Measurements from ENCODE around the gene BET1.

Gene BET1

GRCh38 chr7:93958216-93958615 is 45.9 kb downstream of the BET1 start:
- DNase-seq: no peak
- H3K27me3 Mint-ChIP-seq: no peaks in the 10 kb centered on the region

DNA sequence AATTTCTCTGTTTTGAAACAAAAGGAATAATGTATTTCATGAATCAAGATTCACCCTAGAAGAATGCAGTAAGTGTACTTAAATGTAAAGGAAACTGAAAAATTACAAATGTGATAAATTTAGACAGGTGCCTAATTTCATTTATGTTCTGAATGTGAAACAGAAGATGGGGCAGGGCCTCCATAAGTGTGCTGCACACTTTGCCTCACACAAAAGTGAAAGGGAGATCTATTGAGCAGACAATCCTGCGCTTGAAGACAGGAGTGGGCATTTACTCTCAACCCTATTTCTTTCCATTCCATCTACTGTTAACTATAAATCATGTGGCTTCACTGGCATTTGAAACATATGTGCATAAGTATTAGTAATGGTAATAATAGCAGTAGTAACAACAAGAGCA is 46.4 kb downstream of the BET1 start:
- CTCF ChIA-PET: no interaction called here
- H3K4me1 Mint-ChIP-seq: no peaks in the 10 kb centered on the region

More at GRCh38 chr7:93958216-93958615, 45.9 kb downstream of the BET1 start:
- Mint-ChIP-seq H3K36me3 (no peaks in the 10 kb centered on the region), H3K27ac (no peak overlapping the region), H3K4me1 (no peaks in the 10 kb centered on the region), H3K4me3 (no peak overlapping the region), H3K9me3 (no peaks in the 10 kb centered on the region)
- CTCF ChIA-PET: no interaction called here

GRCh38 chr7:93955304-93955703 is 48.9 kb downstream of the BET1 start:
- no peak overlapping the region for H3K4me3 Mint-ChIP-seq
- no peaks in the 10 kb centered on the region for H3K36me3 Mint-ChIP-seq
- CTCF ChIA-PET: no interaction called here
- no peaks in the 10 kb centered on the region for H3K27me3 Mint-ChIP-seq
- H3K9me3 Mint-ChIP-seq: no peaks in the 10 kb centered on the region
- no peak for DNase-seq
- no peak overlapping the region for H3K27ac Mint-ChIP-seq
- no peaks in the 10 kb centered on the region for H3K4me1 Mint-ChIP-seq

More for the DNA sequence above, 46.4 kb downstream of the BET1 start:
- Mint-ChIP-seq H3K4me3 (no peak overlapping the region), H3K36me3 (no peaks in the 10 kb centered on the region), H3K27me3 (no peaks in the 10 kb centered on the region), H3K27ac (no peak overlapping the region), H3K9me3 (no peaks in the 10 kb centered on the region)
- no peak for DNase-seq

GRCh38 chr7:93949423-93949822 is 54.7 kb downstream of the BET1 start:
- Mint-ChIP-seq H3K27me3 (no peaks in the 10 kb centered on the region), H3K4me1 (no peaks in the 10 kb centered on the region), H3K36me3 (no peaks in the 10 kb centered on the region), H3K9me3 (no peaks in the 10 kb centered on the region), H3K27ac (no peak overlapping the region), H3K4me3 (no peak overlapping the region)
- no peak for DNase-seq
- CTCF ChIA-PET: no interaction called here

DNA sequence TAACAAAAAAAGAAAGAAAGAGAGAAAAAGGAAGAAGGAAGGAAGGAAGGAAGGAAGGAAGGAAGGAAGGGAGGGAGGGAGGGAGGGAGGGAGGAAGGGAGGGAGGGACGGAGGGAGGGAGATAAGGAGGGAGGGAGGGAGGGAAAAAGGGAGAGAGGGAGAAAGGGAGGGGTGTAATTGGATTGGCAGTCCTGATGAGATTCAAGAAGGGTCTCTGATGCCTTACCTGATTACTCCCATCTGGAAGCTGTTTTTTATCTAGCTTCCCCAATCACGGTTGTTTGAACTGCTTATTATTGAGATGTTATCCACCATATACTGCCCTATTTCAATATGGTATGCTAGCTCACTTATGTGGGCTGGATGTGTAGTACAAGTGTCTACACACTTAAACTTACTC is 55.3 kb downstream of the BET1 start:
- CTCF ChIA-PET: no interaction called here
- no peak for DNase-seq
- Mint-ChIP-seq H3K36me3 (no peaks in the 10 kb centered on the region), H3K27ac (no peak overlapping the region), H3K9me3 (no peaks in the 10 kb centered on the region), H3K4me3 (no peak overlapping the region), H3K4me1 (no peaks in the 10 kb centered on the region), H3K27me3 (no peaks in the 10 kb centered on the region)

- no peaks in the 10 kb centered on the region for H3K4me1 Mint-ChIP-seq
- H3K4me3 Mint-ChIP-seq: no peak overlapping the region
- H3K9me3 Mint-ChIP-seq: no peaks in the 10 kb centered on the region
- CTCF ChIA-PET: no interaction called here
- no peaks in the 10 kb centered on the region for H3K36me3 Mint-ChIP-seq
- H3K27me3 Mint-ChIP-seq: no peaks in the 10 kb centered on the region
- H3K27ac Mint-ChIP-seq: no peak overlapping the region
- DNase-seq: no peak
These were observed 56.0 kb downstream of the BET1 start for GRCh38 chr7:93948106-93948505.

DNA sequence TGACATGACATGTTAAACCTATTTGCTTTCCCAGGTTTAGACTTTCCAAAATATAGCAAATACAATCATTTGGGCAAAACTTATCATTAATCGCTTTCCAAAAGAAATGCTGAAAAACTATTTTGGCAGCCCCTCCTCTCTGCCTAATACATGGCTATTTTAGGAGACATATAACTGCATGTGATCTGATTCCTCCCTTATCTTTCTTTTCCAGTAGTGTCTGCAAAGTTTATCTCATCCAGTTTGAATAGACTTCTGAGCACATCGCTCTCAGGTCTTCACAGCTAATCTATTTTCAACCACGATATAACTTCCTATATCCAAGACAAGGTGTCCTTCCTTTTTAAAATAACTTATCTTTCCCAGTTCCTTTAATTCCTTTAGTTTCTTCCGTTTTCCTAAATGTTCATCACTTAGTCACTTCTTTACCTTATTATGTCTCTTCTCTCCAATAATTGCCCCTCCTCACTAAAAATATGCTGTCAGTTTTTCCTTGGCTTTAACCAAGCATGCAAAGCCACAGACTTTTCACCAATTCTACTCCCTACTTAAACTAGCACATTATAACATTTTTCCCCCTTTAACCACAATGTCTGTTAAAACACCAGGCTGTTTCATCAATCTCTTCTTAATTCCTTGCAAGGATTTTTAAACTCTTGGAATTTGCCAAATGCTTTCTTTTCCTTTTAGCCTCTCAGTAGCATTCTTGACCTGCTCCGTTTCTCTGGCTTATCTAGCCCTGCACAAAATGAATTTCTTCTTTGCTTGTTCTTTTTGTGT is 58.2 kb downstream of the BET1 start:
- no peaks in the 10 kb centered on the region for H3K36me3 Mint-ChIP-seq
- H3K27me3 Mint-ChIP-seq: no peaks in the 10 kb centered on the region
- DNase-seq: no peak
- no peak overlapping the region for H3K4me3 Mint-ChIP-seq
- H3K27ac Mint-ChIP-seq: no peak overlapping the region
- H3K9me3 Mint-ChIP-seq: no peaks in the 10 kb centered on the region
- no peaks in the 10 kb centered on the region for H3K4me1 Mint-ChIP-seq
- CTCF ChIA-PET: no interaction called here

DNA sequence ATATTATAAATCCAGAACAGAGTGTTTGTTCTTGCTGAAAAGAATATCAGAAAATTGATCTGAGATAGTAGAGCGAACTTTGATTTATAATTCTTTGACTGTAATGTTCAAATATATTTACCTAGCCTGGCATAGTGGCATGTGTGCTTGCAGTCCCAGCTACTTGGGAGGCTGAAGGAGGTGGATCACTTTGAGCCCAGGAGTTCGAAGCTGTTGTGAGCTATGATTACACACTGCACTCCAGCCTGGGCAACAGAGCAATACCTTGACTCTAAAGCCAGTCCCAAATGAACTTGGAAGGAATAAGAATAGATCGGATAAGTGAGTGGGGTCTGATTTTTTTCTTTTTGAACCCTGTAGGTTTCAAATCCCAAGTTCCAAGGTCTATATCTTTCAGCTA is 59.1 kb downstream of the BET1 start:
- Mint-ChIP-seq H3K36me3 (no peaks in the 10 kb centered on the region), H3K4me3 (no peak overlapping the region), H3K9me3 (no peaks in the 10 kb centered on the region), H3K4me1 (no peaks in the 10 kb centered on the region), H3K27ac (no peak overlapping the region), H3K27me3 (no peaks in the 10 kb centered on the region)
- CTCF ChIA-PET: no interaction called here
- DNase-seq: no peak

- H3K4me1 Mint-ChIP-seq: no peaks in the 10 kb centered on the region
- H3K27ac Mint-ChIP-seq: no peak overlapping the region
- no peaks in the 10 kb centered on the region for H3K36me3 Mint-ChIP-seq
- H3K27me3 Mint-ChIP-seq: no peaks in the 10 kb centered on the region
- no peak overlapping the region for H3K4me3 Mint-ChIP-seq
- DNase-seq: no peak
- CTCF ChIA-PET: no interaction called here
- H3K9me3 Mint-ChIP-seq: no peaks in the 10 kb centered on the region
These were observed 59.5 kb downstream of the BET1 start for GRCh38 chr7:93944673-93945072.

- Mint-ChIP-seq H3K4me3 (no peak overlapping the region), H3K9me3 (no peaks in the 10 kb centered on the region), H3K27me3 (no peaks in the 10 kb centered on the region), H3K36me3 (no peaks in the 10 kb centered on the region), H3K4me1 (no peaks in the 10 kb centered on the region), H3K27ac (no peak overlapping the region)
- no peak for DNase-seq
- CTCF ChIA-PET: no interaction called here
These were observed 60.2 kb downstream of the BET1 start for GRCh38 chr7:93943816-93944540.
